HEK293T (cell line): ENCODE data around the gene LCE2A.

Source experiments
- NFRKB ChIP-seq: fragments of 450-650 bp; IDR thresholded peaks from 2 replicates; pipeline ENCODE4 v1.6.1; 2016; ENCODE audit warnings: mild to moderate bottlenecking, moderate library complexity
- SP1 ChIP-seq: fragments of 450-650 bp; IDR thresholded peaks from 2 replicates; pipeline ENCODE4 v1.6.1; 2017

DNA sequence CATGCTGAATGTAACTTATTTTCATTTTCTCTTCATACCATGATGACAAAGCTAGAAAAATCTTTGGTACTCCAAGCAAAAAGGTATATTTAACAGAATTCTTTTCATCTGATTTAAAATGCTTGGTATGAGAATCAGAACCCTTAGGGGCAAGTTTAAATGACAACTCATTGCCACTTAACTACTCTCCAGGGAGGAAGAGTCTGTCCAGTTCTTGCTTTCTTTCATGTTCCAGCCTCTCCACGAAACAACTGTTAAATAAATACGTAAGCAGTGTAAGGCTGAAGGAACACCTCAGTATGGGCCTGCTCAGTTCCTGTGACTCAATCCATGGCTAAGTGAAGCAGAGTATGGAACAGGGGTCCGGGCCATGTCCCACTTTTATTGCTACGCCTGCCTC, 1.6 kb downstream of the LCE2A start:
- no peak for TF ChIP-seq NFRKB
- TF ChIP-seq SP1 = no peak
